Measurements from ENCODE around the gene WFDC11.

Gene WFDC11

DNA sequence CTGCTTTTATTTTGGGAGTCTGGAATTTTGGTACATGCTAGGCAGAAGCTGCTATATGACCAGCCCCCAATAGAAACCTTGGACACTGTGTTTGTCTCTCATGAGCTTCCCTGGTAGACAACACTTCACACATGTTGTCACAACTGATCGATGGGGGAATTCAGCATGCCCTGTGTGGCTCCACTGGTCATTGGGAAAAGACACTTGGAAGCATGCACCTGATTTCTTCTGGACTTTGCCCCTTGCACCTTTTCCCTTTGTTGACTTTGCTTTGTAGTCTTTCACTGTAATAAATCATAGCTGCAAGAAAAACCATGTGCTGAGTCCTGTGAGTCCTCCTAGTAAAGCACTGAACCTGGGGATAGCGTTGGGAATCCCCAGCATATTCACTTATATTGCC is 48.4 kb downstream of the WFDC11 start:
- no peak for DNase-seq

DNA sequence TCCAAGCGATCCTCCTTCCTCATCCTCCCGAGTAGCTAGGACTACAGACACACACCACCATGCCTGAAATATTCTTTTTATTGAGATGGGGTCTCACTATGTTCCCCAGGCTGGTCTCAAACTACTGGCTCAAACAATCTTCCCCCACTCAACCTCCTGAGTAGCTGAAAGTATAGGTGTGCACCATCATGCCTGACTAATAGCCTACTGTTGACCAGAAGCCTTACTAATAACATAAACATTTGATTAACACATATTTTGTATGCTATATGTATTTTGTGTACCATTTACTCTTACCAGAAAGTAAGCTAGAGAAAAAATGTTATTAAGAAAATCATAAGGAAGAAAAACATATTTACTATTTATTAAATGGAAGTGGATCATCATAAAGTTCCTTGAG is 52.4 kb downstream of the WFDC11 start:
- no peak for DNase-seq

DNA sequence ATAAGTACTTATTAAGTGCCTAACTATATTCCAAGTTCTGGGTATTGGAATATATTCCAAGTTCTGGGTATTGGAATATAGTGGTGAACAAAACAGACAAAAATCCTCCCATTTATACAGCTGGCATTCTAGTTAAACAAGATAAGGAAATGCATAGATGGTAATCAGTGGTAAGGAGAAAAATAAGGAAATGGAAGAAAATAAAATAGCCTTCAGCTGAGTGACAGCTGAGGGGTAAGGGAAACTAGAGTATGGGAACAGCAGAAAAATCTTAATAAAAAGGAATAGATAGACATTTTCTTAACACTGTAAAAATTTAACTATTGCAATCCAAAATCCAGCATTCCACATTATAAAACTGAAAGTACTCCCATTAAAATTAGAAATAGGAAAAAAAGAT is 57.7 kb downstream of the WFDC11 start:
- DNase-seq: no peak

DNA sequence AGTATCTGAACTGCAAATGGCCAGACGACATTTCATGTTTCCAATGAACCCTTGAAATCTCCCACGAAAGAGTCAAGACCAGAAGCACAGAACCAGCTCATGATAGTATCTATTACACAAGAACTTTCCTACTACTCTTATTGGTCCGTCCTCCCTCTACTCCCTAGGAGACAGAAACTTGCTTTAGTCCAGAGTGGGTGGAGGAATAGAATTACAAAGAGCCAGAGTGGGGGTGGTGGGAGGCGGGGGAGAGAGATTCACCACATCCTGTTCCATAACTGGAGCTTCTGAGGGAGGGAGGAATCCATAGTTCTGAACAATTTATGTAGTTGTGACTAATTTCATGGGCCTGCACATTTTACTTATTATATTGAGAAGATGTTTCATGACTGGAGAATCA is 59.0 kb downstream of the WFDC11 start:
- peak; percentile 54 to 68 for DNase-seq

DNA sequence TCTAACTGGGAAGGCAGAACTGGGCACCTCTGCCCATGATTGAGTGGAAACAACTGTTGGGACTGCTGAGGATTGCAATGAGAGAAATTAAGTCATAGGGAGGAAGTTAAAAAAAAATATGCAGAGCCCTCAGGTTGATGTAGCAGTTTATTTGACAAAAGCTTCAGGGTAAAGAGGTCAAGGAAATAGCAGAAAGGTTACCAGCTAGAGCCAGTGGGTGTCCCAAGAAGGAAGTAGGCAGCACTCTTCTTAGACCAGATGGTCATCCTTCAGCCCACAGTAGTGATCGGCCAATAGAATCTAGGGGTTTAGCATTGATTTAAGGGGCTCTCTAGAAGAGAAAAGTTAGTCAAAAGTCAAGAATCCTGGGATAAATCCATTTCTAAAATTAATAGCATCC is 62.2 kb downstream of the WFDC11 start:
- DNase-seq: no peak

Measured in stimulated activated CD4-positive, alpha-beta T cell treated with anti-CD3 and anti-CD28 coated beads, Interleukin-2, amount 100 ng/mL, for 24 hours (primary cell).